Stimulated activated CD8-positive, alpha-beta memory T cell treated with anti-CD3 and anti-CD28 coated beads, Interleukin-4, amount 100 ng/mL, for 4 hours (primary cell): Measurements from ENCODE around the gene GIN1.

ENCODE experiments used
- DNase-seq, 2 donors: peaks; one replicate each; pipeline ENCODE4 v3.0.0-alpha.2; 2020; ENCODE audit warnings: low read depth in 2 of 2, low spot score in 1 of 2

GIN1 gene

DNA sequence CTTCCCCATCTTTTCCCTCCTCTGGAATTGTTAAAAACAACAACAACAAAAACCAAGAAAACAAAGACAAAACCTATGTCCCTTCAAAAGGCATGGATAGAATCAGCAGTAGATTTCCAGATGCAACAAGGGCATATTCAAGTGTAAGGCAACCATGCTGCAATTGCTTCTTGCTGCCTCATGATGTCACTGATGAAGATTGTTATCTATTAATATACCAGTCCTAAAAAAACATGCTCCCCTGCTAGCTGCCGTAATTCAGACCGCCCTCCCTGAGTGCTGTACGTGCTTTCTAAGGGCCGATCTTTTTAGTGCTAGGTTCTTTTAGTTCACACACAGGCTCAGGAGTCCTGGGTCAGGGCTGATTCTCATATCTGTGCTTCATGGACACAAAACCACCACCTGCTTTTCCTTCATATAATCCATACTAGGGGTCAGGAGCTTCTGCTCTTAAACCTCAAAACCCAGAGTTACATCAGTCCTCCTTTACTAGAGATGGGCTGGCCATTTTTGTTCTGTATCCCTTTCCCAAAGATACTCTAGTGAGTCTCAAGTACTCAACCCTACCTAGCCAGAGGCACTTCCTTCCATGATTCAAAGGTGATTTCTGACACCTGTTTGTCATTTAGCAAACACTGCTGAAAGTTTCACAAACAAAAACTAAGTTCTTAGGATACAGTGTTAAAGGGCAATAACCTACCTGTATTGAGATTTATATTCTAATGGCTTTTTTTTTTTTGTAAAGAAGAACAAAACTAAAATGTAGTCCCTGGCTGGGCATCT lies 82.1 kb downstream of the GIN1 start:
- no peak for DNase-seq

DNA sequence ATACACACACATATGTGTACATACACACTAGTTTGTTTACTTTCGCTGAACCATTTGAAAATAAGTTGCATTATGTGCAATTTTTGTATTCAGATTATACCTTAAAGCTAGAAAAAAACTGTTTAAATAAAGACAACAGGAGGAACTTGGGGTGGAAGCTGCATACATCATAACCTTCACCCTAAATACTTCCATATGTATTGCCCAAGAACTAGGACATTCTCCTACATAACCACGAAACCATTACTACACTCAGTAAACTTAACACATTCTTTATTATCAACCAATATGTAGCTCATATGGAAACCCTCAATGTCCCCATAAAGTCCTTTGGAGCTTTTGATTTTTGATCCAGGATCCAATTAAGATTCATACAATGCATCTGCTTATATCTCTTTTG lies 83.3 kb downstream of the GIN1 start:
- no peak for DNase-seq
